ENCODE measurements around the gene CXCR4. TPM values are rescaled to one million over a fixed set of nuclear protein-coding genes. Genes with fewer than 3 reads are reported as not detected.
A peak's percentile ranks its signal among the peaks of the same experiment; 100 is the strongest.

Gene CXCR4
- total RNA-seq, 1 donor from 2014 or later, result 200 TPM

GRCh38 chr2:136122661-136123060 is 4.7 kb upstream of the CXCR4 start:
- Mint-ChIP-seq H3K36me3 (ENCODE audit: low read depth) (peaks cover 11% of the 10 kb centered on the region), H3K9me3 (no peaks in the 10 kb centered on the region), H3K27ac (peak overlapping the region; percentile 99), H3K27me3 (no peaks in the 10 kb centered on the region), H3K4me1 (peaks cover 80% of the 10 kb centered on the region), H3K4me3 (peak overlapping the region; percentile 69)
- POLR2A ChIA-PET, result interaction anchor here (0.7 to 7.0 kb wide), 11 partner anchors 12 to 183 kb away, joined by 3 to 94 read pairs (median 7); no protein-coding TSS in a partner anchor
- ATAC-seq (ENCODE audit: low read depth) (no peak), DNase-seq (no peak)
- intact Hi-C loops (cut with micrococcal nuclease), result no loop called here
- TF ChIP-seq CTCF (IDR thresholded peaks at IDR 0.05), result no peak
- CTCF ChIA-PET, result interaction anchor here (1.1 to 1.8 kb wide), 2 partner anchors 126 to 260 kb away, joined by 4 read pairs; no protein-coding TSS in a partner anchor

- Mint-ChIP-seq H3K9me3 (no peaks in the 10 kb centered on the region), H3K4me3 (no peak overlapping the region), H3K36me3 (ENCODE audit: low read depth) (peaks cover 21% of the 10 kb centered on the region), H3K27ac (peak overlapping the region; percentile 47), H3K4me1 (peaks cover 67% of the 10 kb centered on the region), H3K27me3 (no peaks in the 10 kb centered on the region)
- ATAC-seq (ENCODE audit: low read depth) (no peak), DNase-seq (no peak)
- TF ChIP-seq CTCF (IDR thresholded peaks at IDR 0.05), result no peak
- ChIA-PET CTCF (no interaction called here), POLR2A (interaction anchor here (1.0 to 7.0 kb wide), 3 partner anchors 13 to 135 kb away, joined by 3 to 94 read pairs (median 56); no protein-coding TSS in a partner anchor)
- intact Hi-C loops (cut with micrococcal nuclease), result no loop called here
These were observed 3.4 kb upstream of the CXCR4 start for GRCh38 chr2:136121204-136121910.

GRCh38 chr2:136119717-136120675 is 2.0 kb upstream of the CXCR4 start:
- peak overlapping the region; percentile 96 for H3K4me3 Mint-ChIP-seq
- H3K9me3 Mint-ChIP-seq, result no peaks in the 10 kb centered on the region
- DNase-seq, result no peak
- H3K36me3 Mint-ChIP-seq (ENCODE audit: low read depth), result peaks cover 34% of the 10 kb centered on the region
- TF ChIP-seq CTCF (IDR thresholded peaks at IDR 0.05), result no peak
- ChIA-PET CTCF (interaction anchor here (1.8 to 2.6 kb wide), 2 partner anchors 10 to 123 kb away, joined by 9 to 18 read pairs; no protein-coding TSS in a partner anchor), POLR2A (interaction anchor here (0.7 to 10.9 kb wide), 25 partner anchors 13 to 261 kb away, joined by 3 to 478 read pairs (median 10); partner anchors contain the start of gene DARS1)
- intact Hi-C loops (cut with micrococcal nuclease), result loop anchor here (1.0 to 5.0 kb wide), 5 partner anchors 12 to 207 kb away; no protein-coding TSS in a partner anchor
- H3K4me1 Mint-ChIP-seq, result peaks cover 67% of the 10 kb centered on the region
- ATAC-seq (ENCODE audit: low read depth), result no peak
- H3K27me3 Mint-ChIP-seq, result no peaks in the 10 kb centered on the region
- H3K27ac Mint-ChIP-seq, result peak overlapping the region; percentile 97

GRCh38 chr2:136118819-136119716 is 1.1 kb upstream of the CXCR4 start:
- intact Hi-C loops (cut with micrococcal nuclease), result loop anchor here (1.0 to 5.0 kb wide), 7 partner anchors 13 to 208 kb away; no protein-coding TSS in a partner anchor
- ATAC-seq (ENCODE audit: low read depth) (peak; percentile 75), DNase-seq (peak; percentile 78)
- Mint-ChIP-seq H3K4me1 (peaks cover 65% of the 10 kb centered on the region), H3K27ac (peak overlapping the region; percentile 97), H3K9me3 (no peaks in the 10 kb centered on the region), H3K4me3 (peak overlapping the region; percentile 96), H3K27me3 (no peaks in the 10 kb centered on the region), H3K36me3 (ENCODE audit: low read depth) (peaks cover 42% of the 10 kb centered on the region)
- POLR2A ChIA-PET, result interaction anchor here (0.6 to 10.9 kb wide), 48 partner anchors 7 to 262 kb away, joined by 3 to 478 read pairs (median 5); partner anchors contain the start of gene DARS1
- no peak for TF ChIP-seq CTCF (IDR thresholded peaks at IDR 0.05)
- CTCF ChIA-PET, result interaction anchor here (0.8 to 2.6 kb wide), 5 partner anchors 11 to 265 kb away, joined by 3 to 18 read pairs (median 9); no protein-coding TSS in a partner anchor
